ENCODE measurements around the gene ELMOD2. TPM values are rescaled to one million over a fixed set of nuclear protein-coding genes. Genes with fewer than 3 reads are reported as not detected.
"Not testable (repeated sequence)": the region's sequence is repeated elsewhere in the genome, so short reads cannot be mapped to it uniquely, and the experiment has no call there.

ELMOD2 gene
- total RNA-seq, 4 donors from 2014 or later: 24.7 to 41.9 (median 31.5) TPM

DNA sequence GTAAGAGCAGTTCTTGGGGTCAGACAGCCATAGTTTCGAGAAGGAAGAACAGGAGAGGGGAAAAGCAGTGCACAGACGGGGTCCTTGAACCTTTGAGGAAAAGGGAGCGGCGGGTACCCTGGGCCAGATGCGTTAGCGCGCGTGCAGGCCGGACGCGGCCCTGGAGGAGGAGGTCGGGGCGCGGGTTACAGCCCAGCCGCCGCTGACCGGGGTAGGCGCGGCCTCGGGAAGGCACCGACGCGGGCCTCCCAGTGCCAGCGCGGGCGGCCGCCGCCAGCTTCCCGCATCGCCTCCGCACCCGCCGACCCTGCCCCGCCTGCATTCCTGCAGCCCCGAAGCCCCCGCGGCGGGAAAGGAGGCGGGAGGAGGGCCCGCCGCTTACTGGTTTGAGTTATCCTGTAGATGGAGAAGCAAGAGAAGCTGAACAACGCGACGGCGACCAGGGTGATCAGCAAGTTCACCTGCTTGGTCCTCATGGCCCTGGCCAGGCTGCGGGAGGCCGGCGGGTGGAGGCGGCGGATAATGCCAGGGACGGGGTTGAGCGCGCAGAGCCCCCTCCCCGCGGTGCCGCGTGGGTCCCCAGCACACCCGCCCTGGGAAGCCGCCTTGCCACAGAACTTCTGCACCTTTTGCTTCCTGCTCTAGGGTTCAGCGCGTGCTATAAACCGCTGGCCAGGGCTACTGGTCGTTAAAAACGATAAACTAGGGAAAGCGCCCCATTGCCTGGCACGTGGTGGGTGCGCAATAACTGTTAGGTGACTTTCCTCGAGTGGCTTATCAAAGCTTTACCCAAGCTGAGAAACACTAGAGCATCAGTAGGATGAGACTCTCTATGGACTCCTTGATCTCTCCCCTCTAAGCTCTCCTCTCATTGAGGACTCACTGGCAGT lies 26.0 kb upstream of the ELMOD2 start, which contains the start of gene MGAT4D:
MGAT4D (minus strand) TSS at position 547 of the 890 bp plus-strand sequence; CDS start at position 476, 71 bp downstream.
- H3K27ac ChIP-seq: no peak within 1 kb of the TSS
- no peaks in the 10 kb centered on the region for H3K36me3 ChIP-seq
- 10 to 18% methylated on average over 39 to 61 of the region's 68 CpGs for WGBS, 2 donors
- H3K4me1 ChIP-seq: peaks cover 0 to 7% of the 10 kb centered on the region in 2 donors
- peaks cover 11% of the 10 kb centered on the region for H3K27me3 ChIP-seq
- H3K9me3 ChIP-seq: no peaks in the 10 kb centered on the region
- intact Hi-C loops (cut with DNase I): no loop called here
- no peak for TF ChIP-seq POLR2A (IDR thresholded peaks at IDR 0.05)
- TF ChIP-seq, protein P1, sequence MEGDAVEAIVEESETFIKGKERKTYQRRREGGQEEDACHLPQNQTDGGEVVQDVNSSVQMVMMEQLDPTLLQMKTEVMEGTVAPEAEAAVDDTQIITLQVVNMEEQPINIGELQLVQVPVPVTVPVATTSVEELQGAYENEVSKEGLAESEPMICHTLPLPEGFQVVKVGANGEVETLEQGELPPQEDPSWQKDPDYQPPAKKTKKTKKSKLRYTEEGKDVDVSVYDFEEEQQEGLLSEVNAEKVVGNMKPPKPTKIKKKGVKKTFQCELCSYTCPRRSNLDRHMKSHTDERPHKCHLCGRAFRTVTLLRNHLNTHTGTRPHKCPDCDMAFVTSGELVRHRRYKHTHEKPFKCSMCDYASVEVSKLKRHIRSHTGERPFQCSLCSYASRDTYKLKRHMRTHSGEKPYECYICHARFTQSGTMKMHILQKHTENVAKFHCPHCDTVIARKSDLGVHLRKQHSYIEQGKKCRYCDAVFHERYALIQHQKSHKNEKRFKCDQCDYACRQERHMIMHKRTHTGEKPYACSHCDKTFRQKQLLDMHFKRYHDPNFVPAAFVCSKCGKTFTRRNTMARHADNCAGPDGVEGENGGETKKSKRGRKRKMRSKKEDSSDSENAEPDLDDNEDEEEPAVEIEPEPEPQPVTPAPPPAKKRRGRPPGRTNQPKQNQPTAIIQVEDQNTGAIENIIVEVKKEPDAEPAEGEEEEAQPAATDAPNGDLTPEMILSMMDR (IDR thresholded peaks at IDR 0.05): no peak
- no peak for DNase-seq
- H3K4me3 ChIP-seq (replicated peaks in 1 of 3): no peak within 1 kb of the TSS

DNA sequence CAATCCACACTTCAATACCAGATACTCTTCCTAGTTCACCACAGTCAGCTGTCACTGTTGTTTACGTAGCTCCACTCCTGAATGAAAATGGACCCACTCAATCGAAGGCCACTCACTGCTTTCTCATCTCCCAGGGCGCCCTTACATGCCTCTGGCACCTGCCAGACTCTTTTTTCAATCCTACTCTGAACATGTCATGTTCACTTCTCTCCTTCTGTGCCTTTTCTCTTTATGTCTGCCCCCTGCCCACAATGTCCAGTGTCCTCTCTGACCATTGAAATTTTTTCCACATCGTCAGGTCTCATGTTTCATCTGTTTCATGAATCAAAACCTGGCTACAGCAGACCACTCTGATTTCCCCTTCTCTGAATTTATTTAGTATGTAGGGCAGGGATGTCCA lies 24.6 kb upstream of the ELMOD2 start:
- intact Hi-C loops (cut with DNase I): no loop called here
- Histone ChIP-seq H3K36me3 (no peaks in the 10 kb centered on the region), H3K9me3 (no peaks in the 10 kb centered on the region), H3K4me1 (peaks cover 0 to 7% of the 10 kb centered on the region in 2 donors), H3K27ac (no peak overlapping the region), H3K27me3 (peaks cover 11% of the 10 kb centered on the region), H3K4me3 (replicated peaks in 1 of 3) (no peak overlapping the region)
- no peak for DNase-seq
- TF ChIP-seq, protein P1 (IDR thresholded peaks at IDR 0.05): no peak
- TF ChIP-seq POLR2A (IDR thresholded peaks at IDR 0.05): no peak
- 85 to 88% methylated on average over 4 of the region's 4 CpGs for WGBS, 2 donors

DNA sequence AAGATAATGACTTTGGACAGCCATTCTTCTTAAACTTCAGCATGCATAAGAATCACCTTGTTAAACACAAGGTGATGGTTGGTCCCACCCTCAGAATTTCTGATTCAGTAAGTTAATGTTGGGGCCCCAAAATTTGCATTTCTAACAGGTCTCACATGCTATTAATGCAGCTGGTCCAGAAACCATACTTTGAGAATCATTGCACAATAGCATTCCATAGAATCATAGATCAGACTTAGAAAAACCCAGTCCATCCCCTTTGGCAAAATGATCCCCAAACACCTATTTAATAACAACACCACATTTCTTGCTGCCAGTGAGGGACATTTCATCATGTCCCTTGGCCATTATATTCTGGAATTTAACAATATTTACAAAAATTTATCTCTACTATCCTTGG lies 19.7 kb upstream of the ELMOD2 start:
- Histone ChIP-seq H3K4me3 (replicated peaks in 1 of 3) (no peak overlapping the region), H3K27me3 (no peaks in the 10 kb centered on the region), H3K4me1 (no peaks in the 10 kb centered on the region), H3K27ac (no peak overlapping the region), H3K9me3 (no peaks in the 10 kb centered on the region), H3K36me3 (no peaks in the 10 kb centered on the region)
- no peak for TF ChIP-seq POLR2A (IDR thresholded peaks at IDR 0.05)
- TF ChIP-seq, protein P1 (IDR thresholded peaks at IDR 0.05): no peak
- intact Hi-C loops (cut with DNase I): no loop called here
- no peak for DNase-seq

DNA sequence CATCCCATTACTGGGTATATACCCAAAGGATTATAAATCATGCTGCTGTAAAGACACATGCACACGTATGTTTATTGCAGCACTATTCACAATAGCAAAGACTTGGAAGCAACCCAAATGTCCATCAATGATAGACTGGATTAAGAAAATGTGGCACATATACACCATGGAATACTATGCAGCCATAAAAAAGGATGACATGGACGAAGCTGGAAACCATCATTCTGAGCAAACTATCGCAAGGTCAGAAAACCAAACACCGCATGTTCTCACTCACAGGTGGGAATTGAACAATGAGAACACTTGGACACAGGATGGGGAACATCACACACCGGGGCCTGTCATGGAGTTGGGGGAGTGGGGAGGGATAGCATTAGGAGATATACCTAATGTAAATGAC lies 10.2 kb upstream of the ELMOD2 start:
- H3K36me3 ChIP-seq; H3K9me3 ChIP-seq; H3K4me1 ChIP-seq; H3K27ac ChIP-seq; DNase-seq; H3K27me3 ChIP-seq; intact Hi-C loops (cut with DNase I); H3K4me3 ChIP-seq (replicated peaks in 1 of 3): not testable (repeated sequence)
- 94 to 96% methylated on average over 5 of the region's 5 CpGs for WGBS, 2 donors

DNA sequence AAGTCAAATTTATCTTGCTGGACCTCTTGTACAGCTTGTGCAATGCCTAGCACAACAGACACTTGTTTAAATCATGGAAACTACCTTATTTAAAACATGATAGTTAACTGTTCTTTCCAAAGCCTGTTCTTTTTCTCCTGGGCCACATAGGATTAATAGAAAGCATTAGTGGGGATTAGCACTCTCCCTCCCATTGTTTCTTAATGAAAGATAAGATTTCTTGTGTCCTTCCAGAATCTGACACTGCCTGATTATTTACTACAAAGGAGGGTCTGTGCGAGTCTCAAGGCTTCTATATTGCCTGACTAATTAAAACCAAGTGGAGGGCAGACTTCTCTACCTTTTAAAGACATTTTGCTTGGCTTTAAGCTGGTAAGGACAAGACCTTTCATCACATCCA lies 8.5 kb upstream of the ELMOD2 start:
- intact Hi-C loops (cut with DNase I): no loop called here
- Histone ChIP-seq H3K9me3 (no peaks in the 10 kb centered on the region), H3K27me3 (no peaks in the 10 kb centered on the region), H3K4me1 (no peaks in the 10 kb centered on the region), H3K36me3 (no peaks in the 10 kb centered on the region), H3K27ac (no peak overlapping the region), H3K4me3 (replicated peaks in 1 of 3) (no peak overlapping the region)
- TF ChIP-seq POLR2A (IDR thresholded peaks at IDR 0.05): no peak
- TF ChIP-seq, protein P1 (IDR thresholded peaks at IDR 0.05): no peak
- 16 to 28% methylated on average over 1 of the region's 1 CpG for WGBS, 2 donors
- no peak for DNase-seq
